ENCODE results near the gene CFP.

DNA sequence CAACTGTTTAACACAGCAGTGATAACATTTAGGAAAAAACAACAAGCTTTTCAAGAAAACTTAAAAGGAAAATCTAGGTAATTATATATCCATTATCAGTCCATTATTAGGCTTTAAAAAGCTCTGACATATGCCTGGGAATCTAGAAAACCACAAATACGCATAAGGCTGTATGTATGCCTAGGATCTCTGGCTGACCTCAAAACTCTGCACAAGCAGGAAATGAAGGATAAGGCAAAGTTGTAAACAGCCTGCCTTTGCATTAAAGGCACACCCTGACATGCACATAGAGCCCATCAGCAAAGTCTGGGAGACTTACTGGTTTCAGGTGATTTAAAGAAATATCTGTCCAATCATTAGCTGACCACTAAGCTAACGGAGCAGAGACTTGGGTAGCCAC is 33.5 kb downstream of the CFP start:
- TF ChIP-seq POLR2A (IDR thresholded peaks at IDR 0.05), result no peak
- TF ChIP-seq, protein P1, sequence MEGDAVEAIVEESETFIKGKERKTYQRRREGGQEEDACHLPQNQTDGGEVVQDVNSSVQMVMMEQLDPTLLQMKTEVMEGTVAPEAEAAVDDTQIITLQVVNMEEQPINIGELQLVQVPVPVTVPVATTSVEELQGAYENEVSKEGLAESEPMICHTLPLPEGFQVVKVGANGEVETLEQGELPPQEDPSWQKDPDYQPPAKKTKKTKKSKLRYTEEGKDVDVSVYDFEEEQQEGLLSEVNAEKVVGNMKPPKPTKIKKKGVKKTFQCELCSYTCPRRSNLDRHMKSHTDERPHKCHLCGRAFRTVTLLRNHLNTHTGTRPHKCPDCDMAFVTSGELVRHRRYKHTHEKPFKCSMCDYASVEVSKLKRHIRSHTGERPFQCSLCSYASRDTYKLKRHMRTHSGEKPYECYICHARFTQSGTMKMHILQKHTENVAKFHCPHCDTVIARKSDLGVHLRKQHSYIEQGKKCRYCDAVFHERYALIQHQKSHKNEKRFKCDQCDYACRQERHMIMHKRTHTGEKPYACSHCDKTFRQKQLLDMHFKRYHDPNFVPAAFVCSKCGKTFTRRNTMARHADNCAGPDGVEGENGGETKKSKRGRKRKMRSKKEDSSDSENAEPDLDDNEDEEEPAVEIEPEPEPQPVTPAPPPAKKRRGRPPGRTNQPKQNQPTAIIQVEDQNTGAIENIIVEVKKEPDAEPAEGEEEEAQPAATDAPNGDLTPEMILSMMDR (IDR thresholded peaks at IDR 0.05), result no peak
